Suprapubic skin (tissue), 4 donors: ENCODE data around the gene IMMT.

Source experiments
- CTCF ChIP-seq, 2 donors: fragments of 200-600 bp in 1 of 2; fragments of 450-650 bp in 1 of 2; sonication (generic) in 1 of 2; IDR thresholded peaks; one replicate each; pipeline ENCODE4 v1.5.1; 2016 to 2019; ENCODE audit warnings: antibody characterized with exemption in 2 of 2, mild to moderate bottlenecking in 1 of 2, moderate library complexity in 1 of 2
- POLR2A ChIP-seq, 2 donors: fragments of 450-650 bp; IDR thresholded peaks; one replicate each; pipeline ENCODE4 v1.6.1; 2017; ENCODE audit warnings: antibody characterized with exemption in 2 of 2, mild to moderate bottlenecking in 2 of 2, moderate library complexity in 2 of 2
- POLR2AphosphoS5 ChIP-seq, 3 donors: sonication (generic); formaldehyde crosslinking; IDR thresholded peaks; one replicate each; pipeline ENCODE4 v1.6.1; 2017; ENCODE audit warnings: antibody characterized with exemption in 3 of 3

GRCh38 chr2:86241611-86242010 lies 46.3 kb upstream of the IMMT start:
- no peak for TF ChIP-seq CTCF (IDR thresholded peaks at IDR 0.05)
- no peak for TF ChIP-seq POLR2AphosphoS5 (IDR thresholded peaks at IDR 0.05)
- no peak for TF ChIP-seq POLR2A (IDR thresholded peaks at IDR 0.05)
